ENCODE measurements around the gene GAS6. TPM values are rescaled to one million over a fixed set of nuclear protein-coding genes. Genes with fewer than 3 reads are reported as not detected.
A peak's percentile ranks its signal among the peaks of the same experiment; 100 is the strongest.

Gene GAS6
- total RNA-seq, 1 experiment from 2014 or later = 28.1 TPM

- in situ Hi-C loops (cut with HindIII; ENCODE audit: low pct_unique_long_range_greater_than_20kb, low sequenced_read_pairs) (no loop called here), intact Hi-C loops (cut with micrococcal nuclease; ENCODE audit: unreplicated experiment) (no loop called here)
- ChIA-PET POLR2A (no interaction called here), CTCF (no interaction called here)
- Histone ChIP-seq H3K27ac (ENCODE audit: low read length) (no peak overlapping the region), H3K36me3 (ENCODE audit: control insufficient read depth, insufficient read depth, low read length) (no peaks in the 10 kb centered on the region), H3K4me3 (ENCODE audit: low read depth in 2 of 2, low read length in 2 of 2) (no peak overlapping the region), H3K4me1 (ENCODE audit: control insufficient read depth, insufficient read depth, low read length) (no peaks in the 10 kb centered on the region), H3K27me3 (ENCODE audit: control insufficient read depth, insufficient read depth, low read length) (no peaks in the 10 kb centered on the region), H3K9me3 (ENCODE audit: control insufficient read depth, insufficient read depth, low read depth, low read length) (no peaks in the 10 kb centered on the region)
- ATAC-seq (peak; percentile 58), DNase-seq (ENCODE audit: low read depth, low spot score) (no peak)
- TF ChIP-seq SIN3A (IDR thresholded peaks at IDR 0.05; ENCODE audit: borderline replicate concordance, insufficient read depth, low read depth, low read length) (no peak), CTCF (IDR thresholded peaks at IDR 0.05) (no peak), REST (IDR thresholded peaks at IDR 0.05; ENCODE audit: insufficient read depth in 1 of 2, low read depth in 2 of 2, low read length in 1 of 2) (no peak), TCF7L2 (IDR thresholded peaks at IDR 0.05; ENCODE audit: low read depth, low read length) (no peak), POLR2AphosphoS5 (IDR thresholded peaks at IDR 0.05; ENCODE audit: low read depth, low read length) (no peak)
- no TSS peak for BruUV-seq (replicated peaks)
These were observed 79.2 kb downstream of the GAS6 start for GRCh38 chr13:113784645-113785024.

GRCh38 chr13:113783966-113784644, 79.8 kb downstream of the GAS6 start:
- no peak for ATAC-seq
- in situ Hi-C loops (cut with HindIII; ENCODE audit: low pct_unique_long_range_greater_than_20kb, low sequenced_read_pairs) = no loop called here
- no peaks in the 10 kb centered on the region for H3K27me3 ChIP-seq (ENCODE audit: control insufficient read depth, insufficient read depth, low read length)
- POLR2A ChIA-PET = no interaction called here
- no peak overlapping the region for H3K4me3 ChIP-seq (ENCODE audit: low read depth in 2 of 2, low read length in 2 of 2)
- BruUV-seq (replicated peaks) = no TSS peak
- no peak for DNase-seq (ENCODE audit: low read depth, low spot score)
- TF ChIP-seq CTCF (IDR thresholded peaks at IDR 0.05) = no peak
- no peak for TF ChIP-seq REST (IDR thresholded peaks at IDR 0.05; ENCODE audit: insufficient read depth in 1 of 2, low read depth in 2 of 2, low read length in 1 of 2)
- no peak for TF ChIP-seq POLR2AphosphoS5 (IDR thresholded peaks at IDR 0.05; ENCODE audit: low read depth, low read length)
- no peak for TF ChIP-seq SIN3A (IDR thresholded peaks at IDR 0.05; ENCODE audit: borderline replicate concordance, insufficient read depth, low read depth, low read length)
- TF ChIP-seq TCF7L2 (IDR thresholded peaks at IDR 0.05; ENCODE audit: low read depth, low read length) = no peak
- H3K4me1 ChIP-seq (ENCODE audit: control insufficient read depth, insufficient read depth, low read length) = no peaks in the 10 kb centered on the region
- CTCF ChIA-PET = no interaction called here
- H3K36me3 ChIP-seq (ENCODE audit: control insufficient read depth, insufficient read depth, low read length) = no peaks in the 10 kb centered on the region
- H3K27ac ChIP-seq (ENCODE audit: low read length) = no peak overlapping the region
- intact Hi-C loops (cut with micrococcal nuclease; ENCODE audit: unreplicated experiment) = no loop called here
- no peaks in the 10 kb centered on the region for H3K9me3 ChIP-seq (ENCODE audit: control insufficient read depth, insufficient read depth, low read depth, low read length)
